IPS-15b (cell line): ENCODE data around the gene KLHL12.
"Not testable (repeated sequence)": the region's sequence is repeated elsewhere in the genome, so short reads cannot be mapped to it uniquely, and the experiment has no call there.

ENCODE experiments used
- H3K27me3 ChIP-seq: one replicate; pipeline ENCODE4 v1.6.1; 2013; ENCODE audit warnings: low read length; ENCODE audit not compliant: control insufficient read depth, insufficient read depth
- H3K36me3 ChIP-seq: one replicate; pipeline ENCODE4 v1.6.1; 2013; ENCODE audit warnings: low read length; ENCODE audit not compliant: control insufficient read depth, insufficient read depth
- H3K4me1 ChIP-seq: one replicate; pipeline ENCODE4 v1.6.1; 2013; ENCODE audit warnings: mild to moderate bottlenecking, low read length; ENCODE audit not compliant: control insufficient read depth, insufficient read depth
- H3K4me3 ChIP-seq: one replicate; pipeline ENCODE4 v1.5.1; 2013; ENCODE audit warnings: low read depth, low read length
- H3K9ac ChIP-seq: one replicate; pipeline ENCODE4 v1.6.1; 2013; ENCODE audit warnings: low read depth, mild to moderate bottlenecking, low read length
- H3K9me3 ChIP-seq: one replicate; pipeline ENCODE4 v1.6.1; 2013; ENCODE audit warnings: mild to moderate bottlenecking, low read length; ENCODE audit not compliant: control insufficient read depth, insufficient read depth

Gene KLHL12

GRCh38 chr1:202942426-202942825 lies 15.4 kb upstream of the KLHL12 start:
- H3K9ac ChIP-seq: no peak overlapping the region
- peaks cover 43% of the 10 kb centered on the region for H3K36me3 ChIP-seq
- H3K4me1 ChIP-seq: no peaks in the 10 kb centered on the region
- no peak overlapping the region for H3K4me3 ChIP-seq
- no peaks in the 10 kb centered on the region for H3K9me3 ChIP-seq
- H3K27me3 ChIP-seq: no peaks in the 10 kb centered on the region

GRCh38 chr1:202941372-202941771 lies 14.3 kb upstream of the KLHL12 start:
- H3K4me1 ChIP-seq: no peaks in the 10 kb centered on the region
- H3K36me3 ChIP-seq: peaks cover 38% of the 10 kb centered on the region
- H3K9ac ChIP-seq: no peak overlapping the region
- H3K9me3 ChIP-seq: no peaks in the 10 kb centered on the region
- H3K27me3 ChIP-seq: no peaks in the 10 kb centered on the region
- no peak overlapping the region for H3K4me3 ChIP-seq

GRCh38 chr1:202940561-202940960 lies 13.5 kb upstream of the KLHL12 start:
- Histone ChIP-seq H3K27me3 (no peaks in the 10 kb centered on the region), H3K4me1 (no peaks in the 10 kb centered on the region), H3K36me3 (peaks cover 35% of the 10 kb centered on the region), H3K9me3 (no peaks in the 10 kb centered on the region), H3K9ac (no peak overlapping the region), H3K4me3 (no peak overlapping the region)

GRCh38 chr1:202938287-202938925 lies 11.4 kb upstream of the KLHL12 start:
- Histone ChIP-seq H3K27me3 (no peaks in the 10 kb centered on the region), H3K4me1 (no peaks in the 10 kb centered on the region), H3K9ac (no peak overlapping the region), H3K9me3 (no peaks in the 10 kb centered on the region), H3K36me3 (peaks cover 16% of the 10 kb centered on the region), H3K4me3 (no peak overlapping the region)

GRCh38 chr1:202936409-202936808 lies 9.4 kb upstream of the KLHL12 start:
- H3K36me3 ChIP-seq, H3K27me3 ChIP-seq, H3K9ac ChIP-seq, H3K9me3 ChIP-seq, H3K4me3 ChIP-seq, H3K4me1 ChIP-seq: not testable (repeated sequence)

GRCh38 chr1:202935844-202936243 lies 8.8 kb upstream of the KLHL12 start:
- H3K4me1 ChIP-seq: no peaks in the 10 kb centered on the region
- no peaks in the 10 kb centered on the region for H3K27me3 ChIP-seq
- H3K9ac ChIP-seq: no peak overlapping the region
- no peak overlapping the region for H3K4me3 ChIP-seq
- H3K9me3 ChIP-seq: no peaks in the 10 kb centered on the region
- peaks cover 3% of the 10 kb centered on the region for H3K36me3 ChIP-seq

GRCh38 chr1:202934755-202935154 lies 7.7 kb upstream of the KLHL12 start:
- Histone ChIP-seq H3K27me3 (no peaks in the 10 kb centered on the region), H3K4me3 (no peak overlapping the region), H3K9ac (no peak overlapping the region), H3K36me3 (no peaks in the 10 kb centered on the region), H3K9me3 (no peaks in the 10 kb centered on the region), H3K4me1 (no peaks in the 10 kb centered on the region)

- no peaks in the 10 kb centered on the region for H3K9me3 ChIP-seq
- H3K4me1 ChIP-seq: no peaks in the 10 kb centered on the region
- H3K4me3 ChIP-seq: no peak overlapping the region
- H3K27me3 ChIP-seq: no peaks in the 10 kb centered on the region
- no peak overlapping the region for H3K9ac ChIP-seq
- H3K36me3 ChIP-seq: no peaks in the 10 kb centered on the region
These were observed 5.4 kb upstream of the KLHL12 start for GRCh38 chr1:202932476-202932875.

GRCh38 chr1:202923533-202923932 lies 3.5 kb downstream of the KLHL12 start:
- Histone ChIP-seq H3K4me1 (no peaks in the 10 kb centered on the region), H3K9me3 (no peaks in the 10 kb centered on the region), H3K9ac (no peak overlapping the region), H3K4me3 (no peak overlapping the region), H3K36me3 (peaks cover 4% of the 10 kb centered on the region), H3K27me3 (no peaks in the 10 kb centered on the region)

- Histone ChIP-seq H3K36me3 (peaks cover 4% of the 10 kb centered on the region), H3K4me3 (no peak overlapping the region), H3K9ac (no peak overlapping the region), H3K27me3 (no peaks in the 10 kb centered on the region), H3K4me1 (no peaks in the 10 kb centered on the region), H3K9me3 (no peaks in the 10 kb centered on the region)
These were observed 7.4 kb downstream of the KLHL12 start for GRCh38 chr1:202919615-202920014.

- H3K4me3 ChIP-seq: no peak overlapping the region
- H3K36me3 ChIP-seq: peaks cover 16% of the 10 kb centered on the region
- no peak overlapping the region for H3K9ac ChIP-seq
- no peaks in the 10 kb centered on the region for H3K27me3 ChIP-seq
- no peaks in the 10 kb centered on the region for H3K9me3 ChIP-seq
- H3K4me1 ChIP-seq: no peaks in the 10 kb centered on the region
These were observed 11.9 kb downstream of the KLHL12 start for GRCh38 chr1:202915146-202915545.

GRCh38 chr1:202912476-202912875 lies 14.6 kb downstream of the KLHL12 start:
- not testable (repeated sequence) for H3K4me1 ChIP-seq, H3K9me3 ChIP-seq, H3K9ac ChIP-seq, H3K27me3 ChIP-seq, H3K4me3 ChIP-seq
- peaks cover 24% of the 10 kb centered on the region for H3K36me3 ChIP-seq
